HepG2 (cell line): Measurements from ENCODE around the gene NAB2. TPM values are rescaled to one million over a fixed set of nuclear protein-coding genes. Genes with fewer than 3 reads are reported as not detected.

Experiments
- EED ChIP-seq: sonication (generic); formaldehyde crosslinking; IDR thresholded peaks from 2 replicates; pipeline ENCODE4 v1.5.0; 2020; ENCODE audit warnings: mild to moderate bottlenecking, missing genetic modification reagents
- HNRNPUL1 ChIP-seq: fragments of 200-400 bp; formaldehyde crosslinking; IDR thresholded peaks from 2 replicates; pipeline ENCODE4 v1.6.1; 2017; ENCODE audit warnings: low read depth, mild to moderate bottlenecking, low read length, moderate library complexity
- JUN ChIP-seq: sonication (generic); formaldehyde crosslinking; IDR thresholded peaks from 2 replicates; pipeline ENCODE4 v1.4.0; 2020; ENCODE audit warnings: mild to moderate bottlenecking, missing genetic modification reagents
- NFYC ChIP-seq: IDR thresholded peaks from 2 replicates; pipeline ENCODE4 v1.6.1; 2016; ENCODE audit warnings: missing genetic modification reagents, missing compliant biosample characterization
- PRMT3 ChIP-seq: sonication (generic); formaldehyde crosslinking; IDR thresholded peaks from 2 replicates; pipeline ENCODE4 v1.8.1; 2022; ENCODE audit warnings: low read depth, mild to moderate bottlenecking, moderate library complexity, missing genetic modification reagents, borderline replicate concordance
- SIX4 ChIP-seq: sonication (generic); formaldehyde crosslinking; IDR thresholded peaks from 2 replicates; pipeline ENCODE4 v1.4.0; 2020; ENCODE audit warnings: missing genetic modification reagents
- TGIF2 ChIP-seq: IDR thresholded peaks from 2 replicates; pipeline ENCODE4 v1.6.1; 2016; ENCODE audit warnings: control low read depth, missing compliant biosample characterization
- U2AF1 ChIP-seq: fragments of 200-400 bp; formaldehyde crosslinking; optimal IDR thresholded peaks from 2 replicates; pipeline ENCODE3; 2017; ENCODE audit warnings: mild to moderate bottlenecking, low read depth, low read length
- ZNF235 ChIP-seq: sonication (generic); formaldehyde crosslinking; IDR thresholded peaks from 2 replicates; pipeline ENCODE4 v1.8.1; 2023; ENCODE audit warnings: mild to moderate bottlenecking, missing genetic modification reagents, borderline replicate concordance
- ZNF253 ChIP-seq: sonication (generic); formaldehyde crosslinking; IDR thresholded peaks from 2 replicates; pipeline ENCODE4 v1.8.0; 2022; ENCODE audit warnings: mild to moderate bottlenecking, missing genetic modification reagents, borderline replicate concordance
- ZNF383 ChIP-seq: sonication (generic); formaldehyde crosslinking; IDR thresholded peaks from 2 replicates; pipeline ENCODE4 v1.4.0; 2020; ENCODE audit warnings: missing genetic modification reagents, mild to moderate bottlenecking, borderline replicate concordance
- polyA plus RNA-seq, 8 experiments: library from polyadenylated mRNA; depleted of rRNA in 3 of 8; stranded (reverse) in 7 of 8; unstranded in 1 of 8; fragments of >200 nt; fragmentation: Illumina TruSeq in 4 of 8; extraction: Trizol in 4 of 8; gene quantifications; 2 replicates each; pipeline versions ENCODE4 v1.2.1 to v1.2.3, GENCODE V29; 2011 to 2016; ENCODE audit warnings: low read depth in 4 of 8, missing spikeins in 1 of 8, mixed read lengths in 1 of 8; ENCODE audit not compliant: insufficient read depth in 1 of 8
- total RNA-seq, 5 experiments: library from RNA; depleted of rRNA; stranded (reverse); fragments of >200 nt; fragmentation: Illumina TruSeq; extraction: Trizol; gene quantifications; 2 replicates each; pipeline ENCODE4 v1.2.3, GENCODE V29; 2016; ENCODE audit warnings: low read depth in 1 of 5
- TF ChIP-seq, protein P1 (sequence below), 2 experiments: sonication (generic) in 1 of 2; formaldehyde crosslinking in 1 of 2; IDR thresholded peaks; 2 replicates each; pipeline versions ENCODE4 v1.5.1 to v1.6.1; 2011 to 2020; ENCODE audit warnings: borderline replicate concordance in 1 of 2, low read depth in 1 of 2, low read length in 1 of 2, mild to moderate bottlenecking in 1 of 2, missing genetic modification reagents in 1 of 2, moderate library complexity in 1 of 2
- TF ChIP-seq, protein P2 (sequence below): sonication (generic); formaldehyde crosslinking; IDR thresholded peaks from 2 replicates; pipeline ENCODE4 v1.4.0; 2020; ENCODE audit warnings: missing genetic modification reagents
- TF ChIP-seq, protein P3 (sequence below): sonication (generic); formaldehyde crosslinking; IDR thresholded peaks from 2 replicates; pipeline ENCODE4 v1.8.0; 2022; ENCODE audit warnings: mild to moderate bottlenecking, missing genetic modification reagents
- TF ChIP-seq, protein P4 (sequence below): sonication (generic); formaldehyde crosslinking; IDR thresholded peaks from 2 replicates; pipeline ENCODE4 v1.4.0; 2020; ENCODE audit warnings: missing genetic modification reagents
- TF ChIP-seq, protein P5 (sequence below): sonication (generic); formaldehyde crosslinking; IDR thresholded peaks from 2 replicates; pipeline ENCODE4 v1.4.0; 2020; ENCODE audit warnings: mild to moderate bottlenecking, missing genetic modification reagents, borderline replicate concordance

The NAB2 gene
- total and polyA plus RNA-seq, 2 of the 13 experiments (the other 11 are each of a cell fraction or from before 2014, with no cell fraction given), result 11.7 to 12.9 TPM

DNA sequence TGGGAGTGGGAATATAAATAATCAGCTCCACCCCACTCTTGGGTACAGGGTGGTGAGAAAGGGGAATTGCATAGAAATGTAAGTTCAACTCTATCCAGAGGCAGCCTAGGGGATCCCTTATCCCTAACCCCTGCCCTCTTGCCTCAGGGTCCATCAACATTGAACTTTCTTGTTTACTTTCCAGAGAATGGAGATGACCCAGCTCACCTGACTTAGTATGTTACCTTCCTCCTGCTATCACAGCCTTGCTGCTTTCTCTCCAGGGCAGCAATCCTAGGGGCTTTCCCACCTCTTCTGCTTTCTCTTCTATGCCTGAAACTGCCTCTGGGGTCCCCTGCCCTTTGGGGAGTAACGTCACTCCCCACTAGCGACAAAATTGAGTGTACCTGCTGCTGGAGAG is 42.0 kb downstream of the NAB2 start (continued):
- TF ChIP-seq, protein P1, sequence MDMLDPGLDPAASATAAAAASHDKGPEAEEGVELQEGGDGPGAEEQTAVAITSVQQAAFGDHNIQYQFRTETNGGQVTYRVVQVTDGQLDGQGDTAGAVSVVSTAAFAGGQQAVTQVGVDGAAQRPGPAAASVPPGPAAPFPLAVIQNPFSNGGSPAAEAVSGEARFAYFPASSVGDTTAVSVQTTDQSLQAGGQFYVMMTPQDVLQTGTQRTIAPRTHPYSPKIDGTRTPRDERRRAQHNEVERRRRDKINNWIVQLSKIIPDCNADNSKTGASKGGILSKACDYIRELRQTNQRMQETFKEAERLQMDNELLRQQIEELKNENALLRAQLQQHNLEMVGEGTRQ (IDR thresholded peaks at IDR 0.05; ENCODE audit: low read depth, low read length), result no peak
- TF ChIP-seq, protein P1 (CRISPR knock-in tag; IDR thresholded peaks at IDR 0.05; ENCODE audit: borderline replicate concordance), result no peak; the same call in 1 of the 2 replicates
- TF ChIP-seq TGIF2 (CRISPR knock-in tag) (peak; percentile 72; the same call in 1 of the 2 replicates), SIX4 (CRISPR knock-in tag) (no peak; the same call in 1 of the 2 replicates), ZNF235 (CRISPR knock-in tag) (no peak), PRMT3 (CRISPR knock-in tag) (no peak), HNRNPUL1 (no peak), U2AF1 (no peak), ZNF383 (CRISPR knock-in tag) (no peak), EED (CRISPR knock-in tag) (no peak), JUN (CRISPR knock-in tag) (no peak), NFYC (CRISPR knock-in tag) (no peak), ZNF253 (CRISPR knock-in tag) (no peak)
- TF ChIP-seq, protein P2, sequence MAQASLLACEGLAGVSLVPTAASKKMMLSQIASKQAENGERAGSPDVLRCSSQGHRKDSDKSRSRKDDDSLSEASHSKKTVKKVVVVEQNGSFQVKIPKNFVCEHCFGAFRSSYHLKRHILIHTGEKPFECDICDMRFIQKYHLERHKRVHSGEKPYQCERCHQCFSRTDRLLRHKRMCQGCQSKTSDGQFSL (CRISPR knock-in tag), result no peak
- TF ChIP-seq, protein P3, sequence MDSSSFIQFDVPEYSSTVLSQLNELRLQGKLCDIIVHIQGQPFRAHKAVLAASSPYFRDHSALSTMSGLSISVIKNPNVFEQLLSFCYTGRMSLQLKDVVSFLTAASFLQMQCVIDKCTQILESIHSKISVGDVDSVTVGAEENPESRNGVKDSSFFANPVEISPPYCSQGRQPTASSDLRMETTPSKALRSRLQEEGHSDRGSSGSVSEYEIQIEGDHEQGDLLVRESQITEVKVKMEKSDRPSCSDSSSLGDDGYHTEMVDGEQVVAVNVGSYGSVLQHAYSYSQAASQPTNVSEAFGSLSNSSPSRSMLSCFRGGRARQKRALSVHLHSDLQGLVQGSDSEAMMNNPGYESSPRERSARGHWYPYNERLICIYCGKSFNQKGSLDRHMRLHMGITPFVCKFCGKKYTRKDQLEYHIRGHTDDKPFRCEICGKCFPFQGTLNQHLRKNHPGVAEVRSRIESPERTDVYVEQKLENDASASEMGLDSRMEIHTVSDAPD, result no peak
- TF ChIP-seq, protein P4, sequence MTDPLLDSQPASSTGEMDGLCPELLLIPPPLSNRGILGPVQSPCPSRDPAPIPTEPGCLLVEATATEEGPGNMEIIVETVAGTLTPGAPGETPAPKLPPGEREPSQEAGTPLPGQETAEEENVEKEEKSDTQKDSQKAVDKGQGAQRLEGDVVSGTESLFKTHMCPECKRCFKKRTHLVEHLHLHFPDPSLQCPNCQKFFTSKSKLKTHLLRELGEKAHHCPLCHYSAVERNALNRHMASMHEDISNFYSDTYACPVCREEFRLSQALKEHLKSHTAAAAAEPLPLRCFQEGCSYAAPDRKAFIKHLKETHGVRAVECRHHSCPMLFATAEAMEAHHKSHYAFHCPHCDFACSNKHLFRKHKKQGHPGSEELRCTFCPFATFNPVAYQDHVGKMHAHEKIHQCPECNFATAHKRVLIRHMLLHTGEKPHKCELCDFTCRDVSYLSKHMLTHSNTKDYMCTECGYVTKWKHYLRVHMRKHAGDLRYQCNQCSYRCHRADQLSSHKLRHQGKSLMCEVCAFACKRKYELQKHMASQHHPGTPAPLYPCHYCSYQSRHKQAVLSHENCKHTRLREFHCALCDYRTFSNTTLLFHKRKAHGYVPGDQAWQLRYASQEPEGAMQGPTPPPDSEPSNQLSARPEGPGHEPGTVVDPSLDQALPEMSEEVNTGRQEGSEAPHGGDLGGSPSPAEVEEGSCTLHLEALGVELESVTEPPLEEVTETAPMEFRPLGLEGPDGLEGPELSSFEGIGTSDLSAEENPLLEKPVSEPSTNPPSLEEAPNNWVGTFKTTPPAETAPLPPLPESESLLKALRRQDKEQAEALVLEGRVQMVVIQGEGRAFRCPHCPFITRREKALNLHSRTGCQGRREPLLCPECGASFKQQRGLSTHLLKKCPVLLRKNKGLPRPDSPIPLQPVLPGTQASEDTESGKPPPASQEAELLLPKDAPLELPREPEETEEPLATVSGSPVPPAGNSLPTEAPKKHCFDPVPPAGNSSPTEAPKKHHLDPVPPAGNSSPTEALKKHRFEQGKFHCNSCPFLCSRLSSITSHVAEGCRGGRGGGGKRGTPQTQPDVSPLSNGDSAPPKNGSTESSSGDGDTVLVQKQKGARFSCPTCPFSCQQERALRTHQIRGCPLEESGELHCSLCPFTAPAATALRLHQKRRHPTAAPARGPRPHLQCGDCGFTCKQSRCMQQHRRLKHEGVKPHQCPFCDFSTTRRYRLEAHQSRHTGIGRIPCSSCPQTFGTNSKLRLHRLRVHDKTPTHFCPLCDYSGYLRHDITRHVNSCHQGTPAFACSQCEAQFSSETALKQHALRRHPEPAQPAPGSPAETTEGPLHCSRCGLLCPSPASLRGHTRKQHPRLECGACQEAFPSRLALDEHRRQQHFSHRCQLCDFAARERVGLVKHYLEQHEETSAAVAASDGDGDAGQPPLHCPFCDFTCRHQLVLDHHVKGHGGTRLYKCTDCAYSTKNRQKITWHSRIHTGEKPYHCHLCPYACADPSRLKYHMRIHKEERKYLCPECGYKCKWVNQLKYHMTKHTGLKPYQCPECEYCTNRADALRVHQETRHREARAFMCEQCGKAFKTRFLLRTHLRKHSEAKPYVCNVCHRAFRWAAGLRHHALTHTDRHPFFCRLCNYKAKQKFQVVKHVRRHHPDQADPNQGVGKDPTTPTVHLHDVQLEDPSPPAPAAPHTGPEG, result no peak
- TF ChIP-seq, protein P5, sequence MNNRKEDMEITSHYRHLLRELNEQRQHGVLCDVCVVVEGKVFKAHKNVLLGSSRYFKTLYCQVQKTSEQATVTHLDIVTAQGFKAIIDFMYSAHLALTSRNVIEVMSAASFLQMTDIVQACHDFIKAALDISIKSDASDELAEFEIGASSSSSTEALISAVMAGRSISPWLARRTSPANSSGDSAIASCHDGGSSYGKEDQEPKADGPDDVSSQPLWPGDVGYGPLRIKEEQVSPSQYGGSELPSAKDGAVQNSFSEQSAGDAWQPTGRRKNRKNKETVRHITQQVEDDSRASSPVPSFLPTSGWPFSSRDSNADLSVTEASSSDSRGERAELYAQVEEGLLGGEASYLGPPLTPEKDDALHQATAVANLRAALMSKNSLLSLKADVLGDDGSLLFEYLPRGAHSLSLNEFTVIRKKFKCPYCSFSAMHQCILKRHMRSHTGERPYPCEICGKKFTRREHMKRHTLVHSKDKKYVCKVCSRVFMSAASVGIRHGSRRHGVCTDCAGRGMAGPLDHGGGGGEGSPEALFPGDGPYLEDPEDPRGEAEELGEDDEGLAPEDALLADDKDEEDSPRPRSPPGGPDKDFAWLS, result no peak
